ENCODE measurements around the gene MYBBP1A.
A peak's percentile ranks its signal among the peaks of the same experiment; 100 is the strongest.

Gene MYBBP1A

GRCh38 chr17:4522661-4523060, 32.5 kb downstream of the MYBBP1A start:
- no peak for DNase-seq

- no peak for DNase-seq
Observed at GRCh38 chr17:4520894-4521600, 34.1 kb downstream of the MYBBP1A start.

- DNase-seq: no peak
Observed at GRCh38 chr17:4520060-4520893, 34.9 kb downstream of the MYBBP1A start.

GRCh38 chr17:4519361-4519788, 35.8 kb downstream of the MYBBP1A start:
- peak in 31 of 51 donors; percentile 9 to 74 (median 42) for DNase-seq

- peak in 3 of 51 donors; percentile 18 to 46 (median 38) for DNase-seq
Observed at GRCh38 chr17:4518901-4519300, 36.3 kb downstream of the MYBBP1A start.

- no peak for DNase-seq
Observed at GRCh38 chr17:4516735-4517134, 38.4 kb downstream of the MYBBP1A start.

GRCh38 chr17:4515501-4515900, 39.7 kb downstream of the MYBBP1A start:
- no peak for DNase-seq

- DNase-seq: no peak
Observed at GRCh38 chr17:4514779-4515178, 40.4 kb downstream of the MYBBP1A start.

GRCh38 chr17:4514206-4514605, 41.0 kb downstream of the MYBBP1A start:
- DNase-seq: no peak

GRCh38 chr17:4513113-4514032, 41.8 kb downstream of the MYBBP1A start:
- DNase-seq: no peak

- DNase-seq: no peak
Observed at GRCh38 chr17:4512156-4513112, 42.8 kb downstream of the MYBBP1A start.

- peak in 1 of 51 donors; percentile 23 for DNase-seq
Observed at GRCh38 chr17:4511199-4511932, 43.8 kb downstream of the MYBBP1A start.

- peak in 1 of 51 donors; percentile 60 for DNase-seq
Observed at GRCh38 chr17:4510618-4510941, 44.6 kb downstream of the MYBBP1A start.

GRCh38 chr17:4509923-4510617, 45.1 kb downstream of the MYBBP1A start:
- peak in 1 of 51 donors; percentile 60 for DNase-seq

GRCh38 chr17:4509401-4509800, 45.8 kb downstream of the MYBBP1A start:
- no peak for DNase-seq

- DNase-seq: no peak
Observed at GRCh38 chr17:4508207-4508606, 47.0 kb downstream of the MYBBP1A start.

- no peak for DNase-seq
Observed at GRCh38 chr17:4507361-4508111, 47.6 kb downstream of the MYBBP1A start.

GRCh38 chr17:4506892-4507291, 48.3 kb downstream of the MYBBP1A start:
- peak in 12 of 51 donors; percentile 18 to 42 (median 34) for DNase-seq

Measured in hypothalamus (tissue), 51 donors.